ENCODE measurements around the gene CORO7.
"Not testable (repeated sequence)": the region's sequence is repeated elsewhere in the genome, so short reads cannot be mapped to it uniquely, and the experiment has no call there.

The CORO7 gene

GRCh38 chr16:4347010-4347409 is 69.4 kb downstream of the CORO7 start:
- no peak for TF ChIP-seq EZH2phosphoT487 (IDR thresholded peaks at IDR 0.05; ENCODE audit: low read depth)
- H3K9ac ChIP-seq (ENCODE audit: low read length): no peak overlapping the region
- no peak overlapping the region for H2AFZ ChIP-seq (ENCODE audit: low read depth, low read length)
- no peak overlapping the region for H3K4me3 ChIP-seq (ENCODE audit: low read length)
- H3K27ac ChIP-seq (ENCODE audit: low read length): no peak overlapping the region
- no peak overlapping the region for H3K4me2 ChIP-seq (ENCODE audit: low read length)
- H3K36me3 ChIP-seq (replicated peaks; ENCODE audit: low read depth, low read length): no peaks in the 10 kb centered on the region
- H3K79me2 ChIP-seq (ENCODE audit: low read length): peaks cover 85% of the 10 kb centered on the region
- peaks cover 9% of the 10 kb centered on the region for H3K4me1 ChIP-seq (ENCODE audit: low read length)
- no peaks in the 10 kb centered on the region for H3K9me3 ChIP-seq (ENCODE audit: insufficient read depth, low read length)
- H4K20me1 ChIP-seq (ENCODE audit: insufficient read depth, low read length): peaks cover 26% of the 10 kb centered on the region
- no peaks in the 10 kb centered on the region for H3K27me3 ChIP-seq (ENCODE audit: low read depth, low read length)

GRCh38 chr16:4345836-4346781 is 70.3 kb downstream of the CORO7 start:
- H3K36me3 ChIP-seq (replicated peaks; ENCODE audit: low read depth, low read length): peaks cover 2% of the 10 kb centered on the region

GRCh38 chr16:4344983-4345835 is 71.2 kb downstream of the CORO7 start:
- Histone ChIP-seq H3K4me3 (ENCODE audit: low read length) (no peak overlapping the region), H3K36me3 (replicated peaks; ENCODE audit: low read depth, low read length) (peaks cover 6% of the 10 kb centered on the region), H3K4me2 (ENCODE audit: low read length) (no peak overlapping the region), H3K9ac (ENCODE audit: low read length) (no peak overlapping the region), H3K9me3 (ENCODE audit: insufficient read depth, low read length) (no peaks in the 10 kb centered on the region), H3K27ac (ENCODE audit: low read length) (no peak overlapping the region), H3K4me1 (ENCODE audit: low read length) (peaks cover 5% of the 10 kb centered on the region), H4K20me1 (ENCODE audit: insufficient read depth, low read length) (peaks cover 26% of the 10 kb centered on the region), H3K27me3 (ENCODE audit: low read depth, low read length) (no peaks in the 10 kb centered on the region), H3K79me2 (ENCODE audit: low read length) (peaks cover 76% of the 10 kb centered on the region), H2AFZ (ENCODE audit: low read depth, low read length) (no peak overlapping the region)
- TF ChIP-seq EZH2phosphoT487 (IDR thresholded peaks at IDR 0.05; ENCODE audit: low read depth) (no peak), CTCF (IDR thresholded peaks at IDR 0.05; ENCODE audit: low read depth, low read length) (no peak)

More at GRCh38 chr16:4345836-4346781, 70.3 kb downstream of the CORO7 start:
- H3K4me3 ChIP-seq (ENCODE audit: low read length): no peak overlapping the region
- TF ChIP-seq EZH2phosphoT487 (IDR thresholded peaks at IDR 0.05; ENCODE audit: low read depth) (no peak), CTCF (IDR thresholded peaks at IDR 0.05; ENCODE audit: low read depth, low read length) (no peak)
- no peak overlapping the region for H3K9ac ChIP-seq (ENCODE audit: low read length)
- H3K27ac ChIP-seq (ENCODE audit: low read length): 0 out of 2 replicates have a peak overlapping the region, but pooled peaks have one; percentile 4
- peaks cover 85% of the 10 kb centered on the region for H3K79me2 ChIP-seq (ENCODE audit: low read length)
- H3K27me3 ChIP-seq (ENCODE audit: low read depth, low read length): no peaks in the 10 kb centered on the region
- no peak overlapping the region for H2AFZ ChIP-seq (ENCODE audit: low read depth, low read length)
- H3K9me3 ChIP-seq (ENCODE audit: insufficient read depth, low read length): no peaks in the 10 kb centered on the region
- peaks cover 5% of the 10 kb centered on the region for H3K4me1 ChIP-seq (ENCODE audit: low read length)
- no peak overlapping the region for H3K4me2 ChIP-seq (ENCODE audit: low read length)
- peaks cover 26% of the 10 kb centered on the region for H4K20me1 ChIP-seq (ENCODE audit: insufficient read depth, low read length)

- H3K9ac ChIP-seq (ENCODE audit: low read length); H3K9me3 ChIP-seq (ENCODE audit: insufficient read depth, low read length); H3K27me3 ChIP-seq (ENCODE audit: low read depth, low read length); H3K4me2 ChIP-seq (ENCODE audit: low read length); H3K36me3 ChIP-seq (replicated peaks; ENCODE audit: low read depth, low read length); H3K4me3 ChIP-seq (ENCODE audit: low read length); H3K27ac ChIP-seq (ENCODE audit: low read length); H3K4me1 ChIP-seq (ENCODE audit: low read length); H2AFZ ChIP-seq (ENCODE audit: low read depth, low read length): not testable (repeated sequence)
- peaks cover 68% of the 10 kb centered on the region for H3K79me2 ChIP-seq (ENCODE audit: low read length)
- H4K20me1 ChIP-seq (ENCODE audit: insufficient read depth, low read length): peaks cover 26% of the 10 kb centered on the region
Observed at GRCh38 chr16:4344300-4344982, 72.0 kb downstream of the CORO7 start.

All from OCI-LY3 (cell line).